ENCODE measurements around the gene ULK4.
"Not testable (repeated sequence)": the region's sequence is repeated elsewhere in the genome, so short reads cannot be mapped to it uniquely, and the experiment has no call there.

Gene ULK4

GRCh38 chr3:41565948-41566514 is 395.9 kb downstream of the ULK4 start:
- DNase-seq = no peak

DNA sequence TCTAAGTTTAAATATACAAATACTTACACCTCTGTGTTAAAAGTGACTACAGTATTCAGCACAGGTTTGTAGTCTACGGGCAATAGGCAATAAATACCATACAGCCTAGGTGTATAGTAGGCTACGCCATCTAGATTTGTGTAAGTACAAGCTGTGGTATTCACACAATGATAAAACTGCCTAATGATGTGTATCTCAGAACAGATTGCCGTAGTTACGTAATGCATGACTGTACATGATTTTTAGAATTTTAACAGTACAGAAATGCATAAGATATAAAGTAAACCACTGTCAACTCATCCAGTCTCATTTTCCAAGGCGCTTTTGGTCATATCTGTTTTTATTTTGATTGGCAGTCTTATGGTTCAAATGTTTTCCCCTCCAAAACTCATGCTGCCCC is 396.9 kb downstream of the ULK4 start:
- peak; percentile 8 for DNase-seq

GRCh38 chr3:41556245-41556644 is 405.7 kb downstream of the ULK4 start:
- not testable (repeated sequence) for DNase-seq

GRCh38 chr3:41532976-41533375 is 428.9 kb downstream of the ULK4 start:
- DNase-seq = no peak

GRCh38 chr3:41526995-41527573 is 434.8 kb downstream of the ULK4 start:
- DNase-seq = no peak

- DNase-seq = no peak
Measured at GRCh38 chr3:41525303-41526064, 436.4 kb downstream of the ULK4 start.

GRCh38 chr3:41523897-41524296 is 438.0 kb downstream of the ULK4 start:
- no peak for DNase-seq

DNA sequence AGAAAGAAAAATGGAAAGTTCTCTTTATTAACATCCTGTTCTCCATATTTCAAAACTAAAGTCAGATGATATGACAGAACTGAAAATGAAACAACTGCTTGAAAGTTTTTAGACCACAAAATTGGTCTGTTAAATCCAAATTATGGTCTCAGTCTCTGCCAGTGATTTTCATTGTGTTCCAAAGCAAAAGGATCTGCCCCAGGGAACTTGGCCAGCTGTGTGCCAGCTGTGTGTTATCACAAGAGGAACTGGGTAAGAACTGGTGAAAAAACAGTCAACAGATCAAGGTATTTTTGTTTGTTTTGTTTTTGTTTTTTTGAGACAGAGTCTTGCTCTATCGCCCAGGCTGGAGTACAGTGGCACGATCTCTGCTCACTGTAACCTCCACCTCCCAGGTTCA is 439.3 kb downstream of the ULK4 start:
- no peak for DNase-seq

DNA sequence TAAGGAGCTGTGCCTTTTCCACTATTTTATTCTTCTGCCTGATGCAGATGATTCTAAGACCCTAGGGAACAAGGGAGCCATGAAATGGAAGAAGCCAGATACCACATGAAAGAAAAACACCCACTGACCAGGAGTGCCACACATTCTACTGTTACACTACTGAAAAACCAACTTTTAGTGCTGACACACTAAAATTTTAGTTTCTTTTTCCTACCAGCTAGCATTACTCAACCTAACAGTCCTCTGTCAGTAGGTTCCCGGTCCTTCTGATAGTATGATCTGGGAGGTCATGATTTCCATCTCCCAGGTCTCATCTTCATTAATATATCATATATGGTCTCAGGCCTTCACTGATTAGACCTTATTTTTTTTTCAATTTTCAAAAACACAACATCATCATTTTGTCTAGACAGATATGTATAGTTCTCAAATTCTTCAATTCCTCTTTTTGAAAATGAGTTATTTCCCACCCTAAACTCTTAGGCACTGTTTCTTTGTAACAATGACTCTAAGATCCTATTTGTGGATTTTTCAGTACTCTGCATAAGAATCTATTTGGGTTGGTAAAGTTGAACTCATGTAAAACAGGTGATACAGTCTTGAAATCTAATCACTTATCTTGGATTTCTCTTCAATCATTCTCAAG is 440.8 kb downstream of the ULK4 start:
- no peak for DNase-seq

DNA sequence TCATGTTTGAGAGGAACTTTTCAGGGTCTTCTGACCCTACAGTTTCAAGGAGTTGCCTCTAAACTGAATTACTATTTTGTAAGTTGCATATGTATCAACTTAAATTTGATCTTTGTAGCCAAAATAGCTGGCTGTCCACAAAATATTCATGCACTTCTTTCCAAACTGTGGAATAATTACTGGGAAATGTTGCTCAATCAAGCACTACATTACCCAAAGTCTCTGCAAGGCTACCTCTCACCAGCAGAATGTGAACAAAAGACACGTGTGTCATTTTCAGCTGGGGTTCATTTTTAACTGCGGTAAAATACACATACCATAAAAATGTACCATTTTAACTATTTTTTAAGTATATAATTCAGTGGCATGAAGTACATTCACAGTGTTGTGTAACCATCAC is 442.2 kb downstream of the ULK4 start:
- no peak for DNase-seq

DNA sequence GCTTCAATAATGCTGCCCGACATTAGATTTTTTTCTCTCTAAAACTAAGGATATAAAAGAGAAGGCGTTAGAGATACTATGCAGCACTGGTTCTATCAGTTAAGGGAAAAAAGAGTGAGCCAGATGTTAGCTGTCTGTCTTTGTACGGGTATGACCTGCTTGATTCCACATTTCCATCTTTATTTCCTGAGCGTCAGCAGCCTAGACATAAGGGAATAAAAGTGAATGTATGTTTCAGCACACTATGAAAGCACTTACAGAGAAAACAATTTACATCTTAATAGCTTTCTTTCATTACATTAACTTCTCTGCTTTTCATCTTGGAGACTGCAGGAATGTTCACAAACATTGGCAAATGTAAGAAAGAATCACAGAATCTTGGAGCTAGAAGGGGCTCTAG is 443.3 kb downstream of the ULK4 start:
- no peak for DNase-seq

DNA sequence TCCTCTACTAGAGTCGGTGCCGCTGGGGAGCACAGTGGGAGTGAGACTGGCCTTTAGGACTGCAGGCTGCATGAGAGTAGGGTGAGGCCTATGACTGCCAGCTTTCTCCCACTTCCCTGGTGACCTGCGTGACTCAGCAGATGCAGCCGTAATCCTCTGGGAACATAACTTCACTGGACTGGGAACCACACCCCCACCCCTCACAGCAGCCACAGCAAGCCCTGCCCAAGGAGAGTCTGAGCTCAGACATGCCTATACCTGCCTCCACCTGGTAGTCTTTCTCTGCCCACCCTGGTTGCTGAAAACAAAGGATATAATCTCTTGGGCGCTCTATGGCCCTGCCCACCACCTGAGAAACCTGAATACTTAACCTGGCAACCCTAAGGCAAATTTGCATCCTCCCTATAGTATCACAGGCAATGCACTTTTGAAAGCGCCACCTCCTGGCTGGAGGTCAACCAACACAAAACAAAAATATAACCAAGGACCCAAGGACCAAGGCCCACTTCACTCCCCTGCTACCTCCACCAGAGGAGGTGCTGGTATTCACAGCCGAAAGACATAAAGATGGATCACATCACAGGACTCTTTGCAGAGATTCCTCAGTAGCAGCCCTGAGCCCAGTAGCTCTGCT is 453.7 kb downstream of the ULK4 start:
- no peak for DNase-seq

GRCh38 chr3:41507336-41508062 is 454.4 kb downstream of the ULK4 start:
- DNase-seq = no peak

DNA sequence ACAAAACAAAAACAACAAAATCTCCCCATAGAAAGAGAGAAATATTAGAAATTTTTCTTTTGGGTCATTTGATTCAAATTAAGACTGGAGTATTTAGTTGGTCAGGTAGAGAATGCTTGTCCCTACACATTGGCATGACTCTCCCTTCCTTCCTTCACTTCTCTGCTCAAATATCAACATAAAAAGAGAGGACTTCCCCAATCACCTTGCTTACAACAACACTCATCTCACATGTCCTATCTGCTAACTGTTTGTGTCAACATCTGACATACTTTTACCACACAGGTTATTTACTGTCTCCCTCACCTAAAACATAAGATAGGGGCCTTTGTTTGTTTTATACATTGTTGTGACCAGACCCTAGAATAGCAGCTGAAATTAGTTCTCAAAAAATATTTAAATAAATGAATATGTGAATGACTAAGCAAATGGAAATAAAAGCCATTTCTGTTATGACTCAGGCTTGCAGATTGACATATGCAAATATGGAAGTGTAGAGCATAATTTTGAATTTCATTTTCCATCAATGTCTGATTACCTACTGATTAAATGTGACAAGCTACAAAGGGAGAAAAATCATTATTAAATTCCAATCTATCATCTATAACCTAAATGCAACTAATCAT is 457.8 kb downstream of the ULK4 start:
- DNase-seq = no peak

DNA sequence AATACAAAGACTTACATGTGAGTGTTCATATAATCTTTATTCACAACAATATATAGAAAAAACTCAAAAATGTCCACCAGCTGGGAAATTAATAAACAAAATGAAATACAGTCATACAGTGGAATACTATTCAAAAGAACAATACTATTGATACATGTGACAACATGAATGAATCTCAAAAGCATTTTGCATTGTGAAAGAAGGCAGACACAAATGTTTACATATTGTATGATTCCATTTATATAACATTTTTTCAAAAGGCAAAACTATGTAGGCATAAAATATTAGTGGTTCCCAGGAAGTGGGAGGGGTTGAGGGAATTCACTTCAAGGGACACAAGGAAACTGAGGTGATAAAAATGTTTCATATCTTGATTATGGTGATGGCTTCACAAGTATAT is 459.4 kb downstream of the ULK4 start:
- no peak for DNase-seq

DNA sequence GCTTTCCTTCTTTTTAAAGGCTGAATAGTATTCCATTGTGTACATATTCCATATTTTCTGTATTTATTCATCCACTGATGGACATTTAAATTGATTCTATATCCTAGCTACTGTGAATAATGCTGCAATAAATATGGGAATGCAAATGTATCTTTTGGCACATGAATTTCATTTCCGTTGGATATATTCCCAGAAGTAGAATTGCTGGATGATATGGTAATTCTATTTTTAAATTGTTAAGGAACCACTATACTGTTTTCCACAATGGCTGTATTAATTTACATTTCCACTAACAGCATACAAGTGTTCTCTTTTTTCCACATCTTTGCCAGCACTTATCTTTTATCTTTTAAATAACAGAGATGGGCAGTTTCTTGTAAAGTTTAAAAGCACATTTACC is 459.9 kb downstream of the ULK4 start:
- DNase-seq = no peak

GRCh38 chr3:41498847-41499246 is 463.1 kb downstream of the ULK4 start:
- DNase-seq = no peak

DNA sequence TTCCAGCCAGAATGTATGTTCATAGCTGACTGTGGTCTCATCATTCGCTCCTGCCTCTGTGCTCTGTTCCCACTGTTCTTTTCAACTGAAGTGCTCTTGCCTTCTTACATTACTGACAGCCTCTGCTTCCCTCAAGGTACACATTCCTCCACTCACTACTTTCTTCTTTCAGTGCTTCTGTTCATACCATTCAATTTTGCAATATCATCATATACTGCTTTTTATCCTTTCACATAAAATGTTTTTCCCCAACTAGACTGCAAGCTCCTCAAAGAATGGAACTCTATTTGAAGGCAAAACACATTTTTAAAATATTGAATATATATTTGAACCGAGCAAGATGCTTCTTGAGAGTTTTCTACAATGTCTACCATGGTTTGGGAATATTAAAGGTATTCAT is 471.5 kb downstream of the ULK4 start:
- no peak for DNase-seq

DNA sequence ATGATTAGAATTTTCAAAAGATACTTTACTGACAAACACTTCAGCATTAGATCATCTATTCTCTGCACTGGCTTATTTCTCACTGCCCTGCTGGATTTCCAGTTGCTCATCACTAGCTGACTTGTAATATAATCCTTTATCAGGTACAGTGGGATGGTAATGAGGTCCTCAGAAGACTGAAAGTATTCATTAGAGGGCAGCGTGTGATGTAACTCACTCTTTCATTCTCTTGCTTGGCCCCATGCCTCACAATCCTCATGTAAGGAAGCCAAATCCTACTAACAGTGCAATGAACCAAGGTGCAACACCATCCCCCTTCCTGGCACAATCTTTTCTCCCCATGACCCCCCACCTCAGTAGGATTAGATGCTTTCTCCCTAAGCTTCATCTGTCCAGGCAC is 472.7 kb downstream of the ULK4 start:
- no peak for DNase-seq

DNA sequence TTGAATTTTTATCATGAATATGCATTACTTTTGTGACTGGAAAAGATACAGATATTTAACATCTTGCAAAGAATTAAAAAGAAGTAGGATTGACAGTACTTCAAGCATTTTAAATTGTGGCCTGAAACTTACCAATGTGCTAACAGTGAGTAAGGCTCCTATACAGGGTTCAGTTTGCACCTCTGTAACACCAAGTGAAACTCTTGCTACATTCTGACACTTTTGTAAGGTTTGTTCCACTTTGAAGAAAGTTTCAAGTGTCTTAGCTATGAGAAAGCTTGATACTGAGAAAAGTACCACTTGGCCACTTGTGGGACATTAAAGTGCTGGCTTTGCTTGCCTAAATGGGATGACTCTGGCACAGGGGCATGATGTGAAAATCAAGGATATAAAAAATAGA is 473.4 kb downstream of the ULK4 start:
- no peak for DNase-seq

GRCh38 chr3:41485484-41485883 is 476.4 kb downstream of the ULK4 start:
- DNase-seq = no peak

DNA sequence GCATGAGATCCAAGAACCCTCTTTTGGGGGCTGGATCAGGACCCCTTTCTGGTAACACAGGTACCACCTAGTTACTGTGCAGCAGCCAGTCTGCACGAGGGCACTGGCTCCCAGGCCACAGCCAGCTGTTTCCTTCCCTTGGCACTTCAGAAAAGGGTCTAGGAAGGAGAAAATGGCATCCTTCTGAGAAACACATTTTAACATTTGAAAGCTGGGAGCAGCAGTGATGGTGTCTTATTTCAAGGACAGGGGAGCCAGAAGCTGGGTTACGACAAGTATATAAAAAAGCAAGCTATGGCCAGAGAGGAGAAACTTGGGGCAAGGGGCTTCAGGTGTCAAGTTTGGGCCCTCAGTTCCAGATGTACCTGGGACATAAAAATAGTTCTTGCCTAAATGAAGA is 479.8 kb downstream of the ULK4 start:
- no peak for DNase-seq

Data from NCI-H226 (cell line).